HG02678 (cell line): Measurements from ENCODE around the gene DOLPP1.
"Not testable (repeated sequence)": the region's sequence is repeated elsewhere in the genome, so short reads cannot be mapped to it uniquely, and the experiment has no call there.

Experiments
- ATAC-seq: cut with Tn5 transposase; IDR thresholded peaks from one replicate; pipeline ENCODE4 v1.9.1; 2021; ENCODE audit warnings: mild to moderate bottlenecking, moderate library complexity; ENCODE audit not compliant: unreplicated experiment

The DOLPP1 gene

DNA sequence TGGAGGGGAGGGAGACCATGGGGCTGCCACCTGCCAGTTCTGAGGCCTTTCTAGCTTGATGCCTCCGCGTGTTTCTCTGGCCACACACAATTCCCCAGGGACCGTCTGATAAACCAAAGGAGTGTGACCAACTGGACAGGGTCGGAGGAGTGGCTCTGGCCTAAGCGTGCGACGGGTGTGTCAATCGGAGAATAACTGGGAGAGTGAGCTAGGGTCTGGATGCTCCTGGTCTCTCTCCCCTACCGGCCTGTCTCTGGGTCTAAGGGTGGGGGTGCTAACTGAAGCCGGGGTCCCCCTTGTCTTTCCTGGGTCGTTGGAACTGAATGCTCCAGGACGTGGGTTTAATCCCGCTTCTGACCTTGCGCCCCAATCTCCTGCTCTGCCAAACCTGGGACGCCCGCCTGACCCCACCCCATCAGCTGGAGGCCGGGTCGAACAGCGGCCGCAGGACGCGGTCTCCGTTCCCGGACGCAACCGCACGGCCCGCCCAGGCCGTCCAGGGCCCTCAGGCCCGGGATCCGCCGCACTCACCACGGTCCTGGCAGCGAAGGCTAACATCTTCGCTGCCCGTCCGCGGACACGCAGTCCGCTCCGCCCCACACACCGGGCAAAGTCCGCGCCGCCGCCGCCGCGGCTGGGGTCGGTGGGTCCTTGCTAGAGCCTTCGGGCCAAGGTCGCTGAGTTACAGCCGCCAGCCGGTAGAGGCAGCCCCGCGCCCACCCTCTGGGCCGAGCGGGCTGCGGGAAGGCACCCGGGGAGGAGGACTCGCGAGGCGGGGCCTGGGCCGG is 29.2 kb downstream of the DOLPP1 start:
- peak; percentile 1 for ATAC-seq

DNA sequence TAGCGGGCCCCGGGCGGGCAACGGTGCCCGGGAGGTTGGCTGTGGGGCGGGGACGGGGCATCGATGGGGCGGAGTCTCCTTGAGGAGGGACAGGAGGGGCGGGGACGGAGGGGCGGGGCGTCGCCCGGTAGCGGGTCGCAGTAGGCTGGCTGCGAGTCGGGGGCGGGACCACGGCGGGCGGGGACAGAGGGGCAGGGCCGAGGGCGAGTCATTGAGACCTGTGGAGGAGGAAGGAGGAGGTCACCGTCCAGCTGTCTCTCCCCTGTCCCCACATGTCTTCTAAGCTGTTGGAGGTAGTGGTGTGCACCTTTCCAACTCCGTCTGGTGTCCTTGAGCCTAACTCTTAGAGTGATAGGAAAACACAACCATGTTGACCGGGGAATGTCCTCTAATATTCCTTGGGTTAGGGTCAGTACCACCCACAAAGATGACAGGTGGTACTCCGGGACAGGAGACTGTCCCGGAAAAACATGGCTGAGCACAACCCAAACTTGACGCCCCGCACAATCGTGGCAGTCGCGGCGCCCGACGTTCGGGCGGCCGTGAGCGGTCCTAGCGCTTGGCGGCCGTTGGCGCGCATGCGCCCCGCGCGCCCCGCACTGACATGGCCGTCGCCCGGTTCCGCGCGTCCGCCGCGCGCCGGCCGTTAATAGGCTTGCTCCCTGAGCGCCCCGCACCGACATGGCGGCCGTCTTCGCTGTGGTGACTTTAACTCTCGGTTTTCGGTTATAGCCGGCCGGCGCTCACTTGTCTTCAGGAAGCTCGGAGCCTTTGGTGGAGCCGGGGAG is 30.0 kb downstream of the DOLPP1 start, which contains the start of the genes CRAT and PTPA:
Gene CRAT (minus strand): TSS at position 54 of the 788 bp plus-strand sequence. CDS start 284 bp downstream, outside the sequence.
Gene PTPA (plus strand): TSS at position 676 of the 788 bp plus-strand sequence. CDS start 186 bp downstream, outside the sequence.
- peak; percentile 80 for ATAC-seq

- ATAC-seq: no peak
These were observed 30.7 kb downstream of the DOLPP1 start for GRCh38 chr9:129111528-129112151.

GRCh38 chr9:129112526-129112925 is 31.6 kb downstream of the DOLPP1 start:
- ATAC-seq: not testable (repeated sequence)

DNA sequence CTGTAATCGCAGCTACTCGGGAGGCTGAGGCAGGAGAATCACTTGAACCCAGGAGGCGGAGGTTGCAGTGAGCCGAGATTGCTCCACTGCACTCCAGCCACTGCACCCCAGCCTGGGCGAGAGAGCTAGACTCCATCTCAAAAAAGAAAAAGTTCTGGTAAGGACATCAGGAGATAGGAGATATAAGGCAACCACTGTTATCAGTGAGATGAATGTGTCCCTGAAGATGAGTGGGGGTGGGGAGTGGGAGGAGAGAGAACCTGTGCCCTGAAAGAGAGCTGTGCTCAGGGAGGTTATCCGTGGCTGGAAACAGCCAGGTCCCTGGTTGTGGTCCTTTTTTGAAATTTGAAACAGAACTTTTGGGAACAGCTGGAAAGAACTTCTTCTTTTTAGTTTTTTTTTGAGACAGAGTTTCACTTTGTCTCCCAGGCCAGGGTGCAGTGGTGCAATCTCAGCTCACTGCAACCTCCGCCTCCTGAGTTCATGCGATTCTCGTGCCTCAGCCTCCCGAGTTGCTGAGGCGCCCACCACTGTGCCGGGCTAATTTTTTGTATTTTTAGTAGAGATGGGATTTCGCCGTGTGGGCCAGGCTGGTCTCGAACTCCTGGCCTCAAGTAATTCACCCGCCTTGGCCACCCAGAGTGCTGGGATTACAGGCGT is 32.9 kb downstream of the DOLPP1 start:
- ATAC-seq: no peak

- no peak for ATAC-seq
These were observed 37.9 kb downstream of the DOLPP1 start for GRCh38 chr9:129118799-129119198.

GRCh38 chr9:129121483-129121882 is 40.6 kb downstream of the DOLPP1 start:
- ATAC-seq: no peak

DNA sequence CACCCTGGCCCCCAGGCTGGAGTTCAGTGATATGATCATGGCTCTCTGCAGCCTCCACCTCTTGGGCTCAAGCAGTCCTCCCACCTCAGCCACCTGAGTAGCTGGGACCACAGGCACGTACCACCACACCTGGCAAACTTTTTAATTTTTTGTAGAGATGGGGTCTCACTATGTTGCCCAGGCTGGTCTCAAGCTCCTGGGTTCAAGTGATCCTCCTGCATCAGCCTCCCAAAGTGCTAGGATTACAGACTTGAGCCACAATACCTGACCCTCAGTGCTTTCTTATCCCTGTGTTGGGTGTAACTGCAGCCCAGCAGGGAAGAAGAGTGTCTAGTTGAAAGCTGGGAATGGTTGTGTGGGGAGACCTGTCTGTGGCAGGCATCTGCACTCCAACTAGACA is 41.2 kb downstream of the DOLPP1 start:
- no peak for ATAC-seq

DNA sequence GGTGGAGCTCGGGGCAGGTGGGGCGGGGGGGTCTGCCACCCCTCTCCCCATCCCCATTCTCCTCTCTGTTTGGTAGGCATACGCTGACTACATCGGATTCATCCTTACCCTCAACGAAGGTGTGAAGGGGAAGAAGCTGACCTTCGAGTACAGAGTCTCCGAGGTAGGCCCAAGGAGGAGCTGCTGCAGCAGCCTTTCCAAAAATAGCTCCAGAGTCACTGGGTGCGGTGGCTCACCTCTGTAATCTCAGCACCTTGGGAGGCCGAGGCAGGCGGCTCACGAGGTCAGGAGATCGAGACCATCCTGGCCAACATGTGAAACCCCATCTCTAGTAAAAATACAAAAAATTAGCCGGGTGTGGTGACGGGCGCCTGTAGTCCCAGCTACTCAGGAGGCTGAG is 42.1 kb downstream of the DOLPP1 start:
- not testable (repeated sequence) for ATAC-seq

DNA sequence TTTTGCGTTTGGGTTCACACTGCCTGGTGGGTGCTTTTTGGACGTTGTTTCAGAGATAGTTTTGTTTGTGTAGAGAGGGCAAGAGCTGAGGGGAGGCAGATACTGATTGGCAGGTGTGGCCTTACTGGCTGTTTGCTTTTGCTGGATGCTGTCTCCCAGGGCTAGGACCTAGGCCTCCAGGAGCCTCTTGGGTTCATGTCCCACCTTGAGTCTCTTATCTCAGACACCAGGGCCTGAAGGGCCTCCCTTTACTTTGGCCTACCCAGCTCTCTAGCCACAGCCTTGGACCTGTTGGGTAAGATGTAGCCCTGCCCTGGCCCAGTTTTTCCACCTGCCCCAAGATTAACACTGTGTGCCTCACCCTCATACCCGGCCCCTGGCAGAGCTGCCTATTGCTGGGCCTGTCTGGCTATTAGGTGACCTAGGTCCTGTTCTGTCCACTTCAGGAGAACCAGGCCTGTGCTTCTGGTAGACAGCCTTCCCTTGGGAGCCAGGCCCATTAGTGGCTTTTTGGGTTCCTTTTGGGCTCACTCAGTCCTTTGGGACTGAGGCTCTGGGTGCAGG is 43.7 kb downstream of the DOLPP1 start:
- no peak for ATAC-seq

- no peak for ATAC-seq
These were observed 44.6 kb downstream of the DOLPP1 start for GRCh38 chr9:129125478-129125877.

DNA sequence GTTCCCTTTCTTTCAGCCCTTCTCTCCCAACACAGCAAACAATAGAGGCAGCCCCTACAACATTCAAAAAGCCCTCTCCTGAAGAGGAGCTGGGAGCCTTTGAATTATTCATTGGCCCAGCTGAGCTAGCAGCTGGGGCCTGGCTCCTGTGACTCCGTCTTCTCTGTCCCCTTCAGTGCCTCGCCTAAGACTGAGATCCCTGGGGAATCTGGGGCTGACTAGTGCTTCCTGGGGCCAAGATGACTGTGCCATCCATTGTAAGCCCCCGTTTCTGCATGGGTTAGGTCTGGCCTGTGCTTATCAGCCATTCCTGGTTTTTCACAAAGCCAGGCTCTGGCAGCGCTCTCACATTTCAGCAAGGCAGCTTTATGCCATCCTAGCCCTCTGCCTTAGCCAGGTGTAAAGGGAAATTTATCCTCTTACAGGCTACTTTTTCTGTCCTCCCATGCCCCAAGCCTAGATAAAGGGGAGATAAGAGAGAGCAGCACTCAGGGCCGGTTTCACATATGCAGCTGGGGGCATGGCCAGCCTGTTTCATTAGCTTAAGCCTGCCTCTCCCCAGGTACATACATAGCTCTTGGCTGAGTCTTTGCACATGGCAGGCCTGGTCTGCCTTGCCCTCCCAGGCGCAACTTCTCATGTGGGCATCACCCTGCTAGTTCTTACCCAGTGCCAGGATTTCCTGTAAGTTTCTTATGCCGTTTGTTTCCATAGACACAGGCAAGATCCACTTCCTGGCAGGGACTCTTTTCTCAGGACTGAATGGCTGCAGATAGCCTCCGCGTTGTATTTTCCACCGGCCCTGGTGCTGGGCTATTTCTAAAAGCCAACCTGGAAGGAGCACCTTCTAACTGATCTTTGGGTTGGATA is 46.1 kb downstream of the DOLPP1 start:
- no peak for ATAC-seq

DNA sequence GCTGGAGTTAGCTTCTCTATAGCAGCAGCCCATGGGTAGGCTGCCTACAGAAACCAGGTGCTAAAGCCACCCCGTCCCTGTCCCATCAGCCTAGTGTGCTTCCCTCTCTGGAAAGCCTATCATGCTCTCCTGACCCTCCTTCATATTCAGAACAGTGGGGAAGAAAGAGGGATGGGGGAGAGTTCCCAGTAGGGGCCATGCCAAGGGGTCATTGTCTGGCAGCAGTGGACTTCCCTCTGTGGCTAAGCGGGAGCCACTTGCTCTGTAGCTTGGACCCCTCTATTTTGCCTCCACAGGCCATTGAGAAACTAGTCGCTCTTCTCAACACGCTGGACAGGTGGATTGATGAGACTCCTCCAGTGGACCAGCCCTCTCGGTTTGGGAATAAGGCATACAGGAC is 47.8 kb downstream of the DOLPP1 start:
- ATAC-seq: no peak

DNA sequence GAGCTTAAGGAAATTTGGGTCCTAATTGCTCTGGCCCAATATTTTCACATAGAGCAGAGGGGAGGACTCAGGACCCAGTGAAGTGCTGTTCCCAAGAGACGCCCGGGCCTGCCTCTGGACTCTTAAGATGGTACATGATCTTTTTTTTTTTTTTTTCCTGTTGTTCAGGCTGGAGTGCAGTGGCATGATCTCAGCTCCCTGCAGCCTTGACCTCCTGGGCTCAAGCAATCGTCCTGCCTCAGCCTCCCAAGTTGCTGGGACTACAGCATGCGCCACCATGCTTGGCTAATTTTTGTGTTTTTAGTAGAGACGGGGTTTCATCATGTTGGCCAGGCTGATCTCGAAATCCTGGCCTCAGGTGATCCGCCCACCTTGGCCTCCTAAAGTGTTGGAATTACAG is 49.4 kb downstream of the DOLPP1 start:
- ATAC-seq: not testable (repeated sequence)

DNA sequence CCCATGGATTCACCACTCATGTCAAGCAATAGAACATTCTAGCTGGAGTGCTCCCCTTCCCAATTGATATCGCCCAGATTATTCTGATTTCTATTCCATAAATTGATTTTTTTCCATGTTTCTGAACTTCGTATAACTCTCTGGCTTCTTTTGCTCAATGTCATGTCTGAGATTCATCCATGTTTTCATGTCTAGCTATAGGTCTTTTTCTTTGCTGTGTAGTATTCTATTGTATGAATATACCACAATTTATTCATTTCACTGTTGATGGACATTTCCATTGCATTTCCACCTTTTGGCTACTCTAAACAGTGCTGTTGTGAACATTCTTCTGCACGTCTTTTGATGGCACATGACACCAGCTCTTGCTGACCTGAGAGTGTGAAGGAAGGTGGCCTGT is 49.9 kb downstream of the DOLPP1 start:
- ATAC-seq: no peak

GRCh38 chr9:129131300-129132145 is 50.6 kb downstream of the DOLPP1 start:
- no peak for ATAC-seq

- no peak for ATAC-seq
These were observed 52.2 kb downstream of the DOLPP1 start for GRCh38 chr9:129133082-129133481.

DNA sequence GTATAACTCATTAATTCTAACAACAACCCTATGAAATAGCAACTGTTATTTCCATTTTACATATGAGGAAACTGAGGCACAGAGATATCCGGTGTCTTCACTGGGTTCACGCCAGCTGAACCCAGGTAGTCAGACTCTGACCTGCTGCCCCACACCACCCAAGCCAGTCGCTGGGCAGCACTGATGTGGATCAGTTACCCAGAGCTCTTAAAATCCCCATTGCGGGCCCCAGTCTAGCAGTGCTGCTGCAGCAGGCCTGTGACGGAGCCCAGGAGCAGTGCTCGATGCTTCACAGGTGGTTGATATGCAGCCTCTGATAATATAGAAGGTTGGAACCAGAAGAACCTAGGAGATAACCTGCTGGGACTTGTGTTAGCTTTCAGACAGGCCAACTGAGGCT is 54.6 kb downstream of the DOLPP1 start:
- no peak for ATAC-seq
